T-helper 17 cell (primary cell): ENCODE data around the gene UBE3C. TPM values are rescaled to one million over a fixed set of nuclear protein-coding genes. Genes with fewer than 3 reads are reported as not detected.
"Not testable (repeated sequence)": the region's sequence is repeated elsewhere in the genome, so short reads cannot be mapped to it uniquely, and the experiment has no call there.

Source experiments
- ATAC-seq: fragments of 150-1000 bp; cut with Tn5 transposase; 2 replicates; pipeline ENCODE4 v1.10.0; 2021; ENCODE audit warnings: mild to moderate bottlenecking, moderate library complexity
- DNase-seq, 3 donors: peaks; one replicate each; pipeline versions ENCODE4 v3.0.0 to v3.0.0-alpha.2; 2020 to 2021
- H3K9me3 ChIP-seq: one replicate; pipeline ENCODE4 v1.7.0; 2013; ENCODE audit warnings: low read length, mild to moderate bottlenecking; ENCODE audit not compliant: control insufficient read depth, poor library complexity, severe bottlenecking
- H3K27ac Mint-ChIP-seq: one replicate; pipeline ENCODE4 v1.8.0; 2022; ENCODE audit warnings: mild to moderate bottlenecking, moderate library complexity, mixed read lengths
- H3K27me3 Mint-ChIP-seq: one replicate; pipeline ENCODE4 v1.8.0; 2022; ENCODE audit warnings: mixed read lengths
- H3K36me3 Mint-ChIP-seq: one replicate; pipeline ENCODE4 v1.8.0; 2022; ENCODE audit warnings: low read depth, mixed read lengths
- H3K4me1 Mint-ChIP-seq: one replicate; pipeline ENCODE4 v1.8.0; 2022; ENCODE audit warnings: mild to moderate bottlenecking, mixed read lengths
- H3K4me3 Mint-ChIP-seq: one replicate; pipeline ENCODE4 v1.8.0; 2022; ENCODE audit warnings: mild to moderate bottlenecking, moderate library complexity, mixed read lengths
- total RNA-seq, 4 donors: library from RNA in 2 of 4; stranded (reverse) in 2 of 4; gene quantifications; one replicate each; pipeline ENCODE4 v1.2.3 and lab custom pipeline; 2022 to 2026

The UBE3C gene
- 10 to 100 TPM; 48.0 to 51.7 TPM for total RNA-seq
- total RNA-seq (lab: John Stamatoyannopoulos, UW) = 108 to 162 reads per million in 2 donors

DNA sequence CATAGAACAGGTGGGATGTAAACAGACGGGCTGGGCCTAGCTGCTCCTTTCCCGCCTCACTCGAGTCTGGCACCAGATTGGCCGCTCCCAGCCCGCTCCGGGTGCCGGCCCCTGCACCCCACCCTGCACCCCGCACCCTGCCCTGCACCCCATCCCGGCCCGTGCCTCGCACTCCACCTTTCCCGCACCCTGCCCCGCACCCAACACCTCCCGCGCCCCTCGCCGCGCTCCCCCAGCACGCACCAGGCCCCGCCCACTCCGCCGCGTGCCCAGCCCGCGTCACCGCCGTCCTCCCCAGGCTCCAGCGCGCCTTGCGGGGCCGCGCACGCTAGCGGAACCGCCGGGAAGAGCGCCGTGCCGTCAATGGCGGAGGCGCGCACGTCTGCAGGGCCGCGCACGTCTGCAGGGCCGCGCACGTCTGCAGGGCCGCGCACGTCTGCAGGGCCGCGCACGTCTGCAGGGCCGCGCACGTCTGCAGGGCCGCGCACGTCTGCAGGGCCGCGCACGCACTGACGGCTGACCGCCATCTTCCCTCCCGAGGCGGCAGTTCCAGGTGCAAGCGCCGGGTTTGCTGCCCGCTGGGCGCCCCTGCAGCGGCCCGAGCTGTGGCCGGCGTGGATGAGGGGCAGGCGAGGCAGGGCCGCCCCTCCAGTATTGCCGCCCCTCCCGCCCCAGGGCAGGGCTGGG lies at the start of gene UBE3C:
Gene UBE3C, plus strand, starts transcription at position 503 of the 687 bp plus-strand sequence. CDS start 347 bp downstream, outside the sequence.
- peak; percentile 88 to 93 (median 89) for DNase-seq
- Mint-ChIP-seq H3K27ac (peak within 1 kb of the TSS; percentile 95), H3K27me3 (no peaks in the 10 kb centered on the region), H3K4me1 (peaks cover 29% of the 10 kb centered on the region), H3K36me3 (peaks cover 3% of the 10 kb centered on the region), H3K4me3 (peak within 1 kb of the TSS; percentile 88)
- ATAC-seq = peak; percentile 86
- H3K9me3 ChIP-seq = no peaks in the 10 kb centered on the region

DNA sequence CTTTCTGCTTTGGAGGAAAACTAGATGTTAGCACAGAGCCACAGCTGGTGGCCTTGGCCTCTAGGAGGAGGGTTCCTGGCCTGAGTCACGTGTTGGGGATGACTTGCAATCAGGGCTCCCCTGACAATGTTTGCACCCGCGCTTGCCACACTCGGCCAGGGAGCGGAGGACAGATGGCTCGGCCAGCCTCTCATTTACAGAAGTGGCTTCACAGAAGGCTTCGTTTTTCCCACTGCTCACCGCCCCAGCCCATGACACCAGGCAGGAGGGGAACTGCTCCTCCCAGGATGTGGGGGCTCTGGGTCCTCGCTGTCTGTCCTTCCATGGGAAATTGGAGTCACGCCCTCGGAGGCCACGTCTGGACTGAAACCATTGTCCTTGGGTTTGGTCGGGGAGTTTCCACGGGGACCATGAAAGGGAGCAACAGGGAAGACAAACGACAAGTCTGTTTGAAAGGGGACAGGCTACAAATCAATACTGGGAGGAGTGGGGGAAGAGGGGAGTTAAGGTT lies 49.6 kb upstream of the UBE3C start:
- H3K4me3 Mint-ChIP-seq = no peak overlapping the region
- H3K27me3 Mint-ChIP-seq = peaks cover 21% of the 10 kb centered on the region
- ATAC-seq (no peak), DNase-seq (no peak)
- H3K9me3 ChIP-seq = no peaks in the 10 kb centered on the region
- H3K36me3 Mint-ChIP-seq = no peaks in the 10 kb centered on the region
- no peak overlapping the region for H3K27ac Mint-ChIP-seq
- H3K4me1 Mint-ChIP-seq = no peaks in the 10 kb centered on the region

DNA sequence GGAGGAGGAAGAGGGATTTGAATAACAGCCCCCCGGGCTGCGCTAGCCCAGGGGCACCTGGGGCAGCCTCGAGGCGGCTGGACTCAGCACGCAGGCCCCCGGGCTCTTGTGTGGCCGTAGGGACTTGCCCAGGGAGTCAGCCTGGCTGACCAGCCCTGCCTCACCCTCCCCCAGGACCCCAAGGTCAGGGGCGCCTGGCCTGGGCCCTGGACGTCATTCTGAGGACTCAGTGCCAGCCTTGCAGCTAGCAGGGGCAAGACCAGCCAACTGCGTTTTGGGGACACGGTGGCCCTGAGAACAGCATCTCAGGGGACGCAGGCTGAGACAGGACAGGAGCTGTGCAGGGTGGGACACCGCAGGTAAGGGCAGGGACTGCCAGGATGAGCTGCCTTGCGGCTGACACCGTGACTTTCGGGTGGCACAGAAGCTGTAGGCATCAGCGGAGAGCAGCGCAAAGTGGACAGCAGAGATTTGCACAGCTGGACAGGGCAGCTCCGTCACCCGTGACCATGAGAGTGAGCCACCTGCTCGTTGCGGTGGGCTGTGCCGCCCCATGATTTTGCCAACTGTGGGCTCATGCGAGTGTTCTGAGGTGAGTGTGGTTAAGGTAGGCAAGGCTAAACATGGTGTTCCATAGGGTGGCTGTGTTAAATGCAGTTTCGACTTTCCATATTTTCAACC lies 48.1 kb upstream of the UBE3C start:
- Mint-ChIP-seq H3K4me1 (no peaks in the 10 kb centered on the region), H3K36me3 (peaks cover 3% of the 10 kb centered on the region), H3K27ac (no peak overlapping the region), H3K4me3 (no peak overlapping the region), H3K27me3 (peaks cover 21% of the 10 kb centered on the region)
- no peak for ATAC-seq
- DNase-seq = no peak
- no peaks in the 10 kb centered on the region for H3K9me3 ChIP-seq

DNA sequence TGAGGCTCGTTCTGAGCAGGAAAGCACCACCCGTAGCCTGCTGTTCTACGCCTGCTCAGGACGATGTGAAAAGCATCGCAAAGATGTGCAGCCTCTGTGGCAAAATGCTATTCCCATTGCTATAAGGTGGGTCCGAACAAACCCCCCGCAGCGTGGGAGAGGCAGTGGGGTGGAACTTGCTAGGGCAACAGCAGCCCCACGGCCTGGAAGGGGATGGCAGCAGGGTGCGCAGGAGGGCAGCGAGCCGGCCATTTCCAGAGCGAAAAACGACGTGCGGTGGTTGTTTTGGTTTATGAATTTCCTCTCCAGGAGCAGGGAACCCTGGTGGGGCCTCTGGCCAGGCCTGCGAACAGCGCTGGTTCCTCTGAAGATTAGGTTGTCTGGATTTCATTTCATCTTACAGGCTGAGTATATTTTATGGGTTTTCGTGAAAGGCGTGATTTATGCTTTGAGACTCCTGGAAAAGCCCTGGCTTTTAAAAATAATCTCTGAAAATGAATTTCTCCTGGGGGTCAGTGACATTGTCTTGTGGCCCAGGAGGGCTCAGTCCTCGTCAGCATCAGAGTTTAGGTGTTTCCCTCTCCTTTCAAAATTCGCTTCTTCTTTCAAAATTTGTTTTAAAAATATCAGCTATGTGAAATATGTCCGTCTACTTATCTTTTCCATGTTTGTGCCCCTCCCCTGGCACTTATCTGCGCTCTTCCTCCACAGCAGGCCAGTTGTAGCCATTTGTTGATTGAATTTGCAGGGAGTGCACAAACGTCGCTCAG lies 42.3 kb upstream of the UBE3C start:
- Mint-ChIP-seq H3K27me3 (no peaks in the 10 kb centered on the region), H3K36me3 (peaks cover 3% of the 10 kb centered on the region), H3K4me3 (no peak overlapping the region), H3K4me1 (no peaks in the 10 kb centered on the region), H3K27ac (no peak overlapping the region)
- no peak for ATAC-seq
- DNase-seq = no peak
- no peaks in the 10 kb centered on the region for H3K9me3 ChIP-seq

DNA sequence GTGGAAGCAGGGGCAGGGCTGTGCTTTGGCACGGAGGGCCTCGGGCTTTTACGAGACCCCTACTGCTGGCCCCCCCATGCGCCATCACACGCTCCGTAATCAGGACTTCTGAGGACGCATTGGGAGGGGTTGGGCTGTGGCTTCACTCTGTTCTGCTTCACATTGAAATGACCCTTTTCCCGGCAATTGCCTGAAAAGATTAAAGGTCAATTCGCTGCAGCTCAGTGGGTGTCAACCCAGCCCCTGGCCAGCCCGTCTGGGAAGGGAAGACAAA lies 41.7 kb upstream of the UBE3C start:
- DNase-seq (no peak), ATAC-seq (no peak)
- Mint-ChIP-seq H3K4me1 (no peaks in the 10 kb centered on the region), H3K4me3 (no peak overlapping the region), H3K27me3 (no peaks in the 10 kb centered on the region), H3K36me3 (peaks cover 3% of the 10 kb centered on the region), H3K27ac (no peak overlapping the region)
- H3K9me3 ChIP-seq = no peaks in the 10 kb centered on the region

DNA sequence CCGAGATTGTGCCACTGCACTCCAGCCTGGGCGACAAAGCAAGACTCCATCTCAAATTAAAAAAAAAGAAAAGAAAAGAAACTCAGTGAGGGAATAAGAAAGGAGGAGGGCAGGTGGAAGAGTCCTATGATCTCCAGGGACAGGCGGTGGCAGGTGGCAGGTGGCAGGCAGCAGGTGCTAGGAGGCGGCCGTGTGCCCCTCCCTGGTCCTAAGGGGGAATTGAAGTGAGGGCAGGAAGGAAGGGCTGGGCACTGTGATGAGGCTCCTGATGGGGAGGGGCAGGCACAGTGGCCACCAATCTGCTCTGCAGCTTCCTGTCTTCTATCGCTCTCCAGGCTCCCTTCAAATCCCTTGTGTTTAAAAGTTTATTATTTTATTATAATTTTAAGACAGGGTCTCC lies 41.2 kb upstream of the UBE3C start:
- Mint-ChIP-seq H3K4me3 (no peak overlapping the region), H3K4me1 (no peaks in the 10 kb centered on the region), H3K27ac (no peak overlapping the region), H3K36me3 (peaks cover 3% of the 10 kb centered on the region), H3K27me3 (no peaks in the 10 kb centered on the region)
- ATAC-seq = no peak
- no peaks in the 10 kb centered on the region for H3K9me3 ChIP-seq
- DNase-seq = no peak

DNA sequence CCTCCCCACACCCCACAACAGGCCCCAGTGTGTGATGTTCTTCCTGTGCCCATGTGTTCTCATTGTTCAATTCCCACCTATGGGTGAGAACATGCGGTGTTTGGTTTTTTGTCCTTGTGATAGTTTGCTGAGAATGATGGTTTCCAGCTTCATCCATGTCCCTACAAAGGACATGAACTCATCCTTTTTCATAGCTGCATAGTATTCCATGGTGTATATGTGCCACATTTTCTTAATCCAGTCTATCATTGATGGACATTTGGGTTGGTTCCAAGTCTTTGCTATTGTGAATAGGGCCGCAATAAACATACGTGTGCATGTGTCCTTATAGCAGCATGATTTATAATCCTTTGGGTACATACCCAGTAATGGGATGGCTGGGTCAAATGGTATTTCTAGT lies 38.7 kb upstream of the UBE3C start:
- not testable (repeated sequence) for H3K27me3 Mint-ChIP-seq, ATAC-seq, H3K36me3 Mint-ChIP-seq, DNase-seq, H3K4me1 Mint-ChIP-seq, H3K27ac Mint-ChIP-seq, H3K9me3 ChIP-seq, H3K4me3 Mint-ChIP-seq

DNA sequence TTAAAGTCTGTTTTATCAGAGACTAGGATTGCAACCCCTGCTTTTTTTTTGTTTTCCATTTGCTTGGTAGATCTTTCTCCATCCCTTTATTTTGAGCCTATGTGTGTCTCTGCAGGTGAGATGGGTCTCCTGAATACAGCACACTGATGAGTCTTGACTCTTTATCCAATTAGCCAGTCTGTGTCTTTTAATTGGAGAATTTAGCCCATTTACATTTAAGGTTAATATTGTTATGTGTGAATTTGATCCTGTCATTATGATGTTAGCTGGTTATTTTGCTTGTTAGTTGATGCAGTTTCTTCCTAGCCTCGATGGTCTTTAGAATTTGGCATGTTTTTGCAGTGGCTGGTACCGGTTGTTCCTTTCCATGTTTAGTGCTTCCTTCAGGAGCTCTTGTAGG lies 35.1 kb upstream of the UBE3C start:
- not testable (repeated sequence) for H3K36me3 Mint-ChIP-seq

DNA sequence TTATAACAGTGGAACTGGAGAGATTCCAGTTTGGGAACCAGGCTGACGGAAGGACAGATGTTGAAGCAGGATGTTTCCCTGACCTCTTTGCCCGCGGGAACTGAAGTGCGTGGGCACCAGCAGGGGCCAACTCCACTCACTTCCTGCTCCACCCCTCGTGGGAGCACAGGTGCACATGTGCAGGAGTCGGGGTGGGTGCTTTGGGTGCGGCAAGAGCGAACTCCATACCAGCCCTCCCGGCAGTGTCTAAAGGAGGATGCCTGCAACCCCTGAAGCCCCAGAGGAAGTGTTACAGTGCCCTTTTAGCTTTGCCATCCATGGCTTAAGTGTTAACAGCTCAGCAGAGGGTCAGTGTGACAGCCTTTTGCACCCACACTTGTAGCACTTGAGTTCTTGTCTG lies 27.4 kb upstream of the UBE3C start:
- H3K27me3 Mint-ChIP-seq = peaks cover 26% of the 10 kb centered on the region
- H3K4me1 Mint-ChIP-seq = no peaks in the 10 kb centered on the region
- H3K9me3 ChIP-seq = no peaks in the 10 kb centered on the region
- ATAC-seq (no peak), DNase-seq (no peak)
- no peaks in the 10 kb centered on the region for H3K36me3 Mint-ChIP-seq
- H3K27ac Mint-ChIP-seq = no peak overlapping the region
- H3K4me3 Mint-ChIP-seq = no peak overlapping the region

More for the DNA sequence above, 35.1 kb upstream of the UBE3C start:
- H3K27ac Mint-ChIP-seq, H3K4me3 Mint-ChIP-seq, H3K27me3 Mint-ChIP-seq, DNase-seq, H3K4me1 Mint-ChIP-seq, ATAC-seq, H3K9me3 ChIP-seq: not testable (repeated sequence)

DNA sequence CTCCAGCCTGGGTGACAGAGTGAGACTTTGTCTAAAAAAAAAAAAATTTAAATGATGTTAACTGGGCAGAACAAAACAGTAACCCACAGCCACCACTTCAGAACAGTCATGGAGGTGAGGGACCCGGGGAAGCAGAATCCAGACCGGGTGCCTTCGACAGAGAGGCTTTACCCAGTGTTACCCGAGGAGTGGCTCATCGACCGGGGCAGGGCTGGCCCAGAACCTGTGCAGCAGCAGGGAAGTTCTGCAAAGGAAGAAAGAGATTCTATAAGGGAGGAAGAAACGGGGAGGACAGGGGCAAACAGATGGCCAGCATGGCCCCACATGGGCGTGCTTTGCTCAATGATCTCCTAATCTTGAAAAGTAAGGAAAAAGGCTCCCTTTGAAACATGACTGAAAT lies 26.0 kb upstream of the UBE3C start:
- peaks cover 26% of the 10 kb centered on the region for H3K27me3 Mint-ChIP-seq

DNA sequence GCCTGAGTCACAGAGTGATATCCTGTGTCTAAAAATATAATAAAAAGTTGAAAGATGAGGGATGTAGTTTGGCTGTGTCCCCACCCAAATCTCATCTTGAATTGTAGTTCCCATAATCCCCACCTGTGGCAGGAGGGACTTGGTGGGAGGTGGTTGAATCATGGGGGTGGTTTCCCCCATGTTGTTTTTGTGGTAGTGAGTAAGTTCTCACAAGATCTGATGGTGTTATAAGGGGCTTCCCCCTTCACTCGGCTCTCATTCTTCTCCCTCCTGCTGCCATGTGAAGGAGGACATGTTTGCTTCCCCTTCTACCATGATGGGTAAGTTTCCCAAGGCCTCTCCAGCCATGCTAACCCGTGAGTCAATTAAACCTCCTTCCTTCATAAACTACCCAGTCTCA lies 25.1 kb upstream of the UBE3C start:
- no peaks in the 10 kb centered on the region for H3K4me1 Mint-ChIP-seq
- no peak overlapping the region for H3K27ac Mint-ChIP-seq
- no peaks in the 10 kb centered on the region for H3K9me3 ChIP-seq
- peaks cover under 1% of the 10 kb centered on the region for H3K36me3 Mint-ChIP-seq
- ATAC-seq = no peak
- peaks cover 26% of the 10 kb centered on the region for H3K27me3 Mint-ChIP-seq
- no peak for DNase-seq
- H3K4me3 Mint-ChIP-seq = no peak overlapping the region

More for the DNA sequence above, 26.0 kb upstream of the UBE3C start:
- no peaks in the 10 kb centered on the region for H3K9me3 ChIP-seq
- Mint-ChIP-seq H3K27ac (no peak overlapping the region), H3K4me1 (no peaks in the 10 kb centered on the region), H3K36me3 (no peaks in the 10 kb centered on the region), H3K4me3 (no peak overlapping the region)
- DNase-seq = no peak
- no peak for ATAC-seq

DNA sequence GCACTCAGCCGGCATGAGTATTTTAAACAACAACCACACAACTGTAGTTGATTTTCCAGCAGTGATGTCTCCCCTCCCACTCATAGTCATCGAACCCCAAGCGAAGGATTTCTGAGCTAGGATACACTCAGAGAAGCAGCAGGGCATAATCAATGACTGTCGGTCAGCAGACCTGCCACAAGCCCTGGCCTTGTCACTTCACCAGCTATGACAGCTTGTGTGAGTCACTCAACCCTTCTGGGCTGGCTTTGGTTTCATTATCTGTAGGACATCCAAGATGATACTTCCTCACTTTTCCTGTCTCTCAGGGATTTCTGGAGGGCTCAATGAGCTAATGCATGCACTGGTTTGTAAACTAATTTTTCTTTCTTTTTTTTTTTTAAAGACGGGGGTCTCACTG lies 22.0 kb upstream of the UBE3C start:
- peaks cover 23% of the 10 kb centered on the region for H3K27me3 Mint-ChIP-seq
- H3K4me1 Mint-ChIP-seq = peaks cover 2% of the 10 kb centered on the region
- H3K4me3 Mint-ChIP-seq = no peak overlapping the region
- ATAC-seq = no peak
- no peak for DNase-seq
- H3K9me3 ChIP-seq = no peaks in the 10 kb centered on the region
- no peak overlapping the region for H3K27ac Mint-ChIP-seq
- peaks cover 2% of the 10 kb centered on the region for H3K36me3 Mint-ChIP-seq

DNA sequence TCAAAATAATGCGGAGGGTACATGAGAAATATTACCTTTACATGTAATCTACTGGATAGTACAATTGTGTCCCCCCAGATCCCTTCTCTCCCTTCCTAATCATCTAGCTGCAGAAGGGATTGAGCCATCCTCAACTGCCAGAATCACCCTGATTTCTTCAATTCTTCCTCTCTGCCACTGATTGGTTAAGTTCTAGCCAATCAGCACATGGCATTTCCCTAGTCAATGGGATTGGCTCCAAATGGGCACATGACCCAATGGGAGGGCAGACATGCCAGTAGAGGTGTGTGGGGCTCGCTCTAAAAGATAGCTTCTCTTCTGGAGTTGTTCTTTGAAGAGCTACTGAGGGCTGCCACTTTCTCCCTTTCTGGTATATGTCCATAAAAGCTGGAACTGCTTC lies 20.9 kb upstream of the UBE3C start:
- peaks cover 2% of the 10 kb centered on the region for H3K36me3 Mint-ChIP-seq
- no peak for ATAC-seq
- no peaks in the 10 kb centered on the region for H3K9me3 ChIP-seq
- H3K27me3 Mint-ChIP-seq = peaks cover 17% of the 10 kb centered on the region
- H3K4me3 Mint-ChIP-seq = no peak overlapping the region
- H3K27ac Mint-ChIP-seq = no peak overlapping the region
- peaks cover 2% of the 10 kb centered on the region for H3K4me1 Mint-ChIP-seq
- no peak for DNase-seq
